Tongue (tissue), 2 donors: ENCODE results near the gene FAM151B. TPM values are rescaled to one million over a fixed set of nuclear protein-coding genes. Genes with fewer than 3 reads are reported as not detected.
"Not testable (repeated sequence)": the region's sequence is repeated elsewhere in the genome, so short reads cannot be mapped to it uniquely, and the experiment has no call there.

Experiments used
- DNase-seq: peaks from one replicate; pipeline ENCODE4 v3.0.0-alpha.2; 2015
- total RNA-seq: library from RNA; depleted of rRNA; stranded (reverse); fragments of >200 nt; gene quantifications from one replicate; pipeline ENCODE4 v1.2.3, GENCODE V29; 2014

FAM151B gene
- total RNA-seq, 1 donor from 2014 or later: 9.8 TPM

- no peak for DNase-seq
Measured at GRCh38 chr5:80504833-80505232, 16.9 kb downstream of the FAM151B start.

GRCh38 chr5:80507663-80508062, 19.8 kb downstream of the FAM151B start:
- no peak for DNase-seq

DNA sequence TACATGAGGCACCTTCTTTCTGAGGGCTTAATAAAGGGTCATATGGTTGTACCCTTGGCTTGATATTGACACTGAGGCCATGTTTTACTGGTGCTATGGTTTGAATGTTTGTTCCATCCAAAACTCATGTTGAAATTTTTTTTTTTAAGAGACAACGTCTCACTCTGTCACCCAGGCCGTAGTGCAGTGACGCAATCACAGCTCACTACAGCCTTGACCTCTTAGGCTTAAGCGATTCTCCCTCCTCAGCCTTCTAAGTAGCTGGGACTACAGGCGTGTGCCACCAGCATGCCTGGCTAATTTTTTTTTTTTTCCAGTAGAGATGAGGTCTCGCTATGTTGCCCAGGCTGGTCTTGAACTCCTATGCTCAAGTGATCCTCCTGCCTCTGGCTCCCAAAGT, 20.9 kb downstream of the FAM151B start:
- no peak for DNase-seq

GRCh38 chr5:80509362-80509761, 21.5 kb downstream of the FAM151B start:
- no peak for DNase-seq

DNA sequence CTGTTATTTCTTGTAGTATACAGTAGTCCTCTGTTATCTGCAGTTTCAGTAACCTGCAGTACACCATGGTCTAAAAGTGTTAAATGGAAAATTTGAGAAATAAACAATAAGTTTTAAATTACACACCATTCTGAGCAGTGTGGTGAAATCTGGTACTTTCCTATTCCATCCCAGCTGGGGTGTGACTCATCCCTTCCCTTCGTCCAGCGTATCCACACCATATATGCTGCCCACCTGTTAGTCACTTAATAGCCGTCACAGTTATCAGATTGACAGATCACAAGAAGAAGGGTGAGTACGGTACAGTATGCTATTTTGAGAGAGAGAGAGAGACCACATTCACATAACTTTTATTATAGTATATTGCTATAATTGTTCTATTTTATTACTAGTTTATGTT, 28.9 kb downstream of the FAM151B start:
- DNase-seq: peak; percentile 69

GRCh38 chr5:80540691-80541090, 52.8 kb downstream of the FAM151B start:
- DNase-seq: no peak

DNA sequence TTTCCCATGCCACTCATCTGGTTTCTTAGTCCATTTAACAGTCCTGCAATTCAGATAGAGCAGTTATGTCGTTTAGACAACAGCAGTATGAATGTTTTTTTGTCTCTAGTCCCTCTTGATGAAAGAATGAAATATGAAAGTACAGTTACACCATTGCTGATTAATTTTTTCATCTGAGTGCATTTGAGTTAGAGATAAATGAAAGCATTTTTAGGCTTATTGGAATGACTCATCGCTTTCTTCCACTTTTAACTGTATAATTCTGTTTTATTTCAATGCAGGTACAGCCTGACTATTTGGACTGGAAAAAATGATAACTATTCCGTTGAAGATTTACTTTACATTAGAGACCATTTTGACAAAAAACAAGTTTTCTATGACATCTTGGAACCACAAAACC, 53.5 kb downstream of the FAM151B start:
- no peak for DNase-seq

DNA sequence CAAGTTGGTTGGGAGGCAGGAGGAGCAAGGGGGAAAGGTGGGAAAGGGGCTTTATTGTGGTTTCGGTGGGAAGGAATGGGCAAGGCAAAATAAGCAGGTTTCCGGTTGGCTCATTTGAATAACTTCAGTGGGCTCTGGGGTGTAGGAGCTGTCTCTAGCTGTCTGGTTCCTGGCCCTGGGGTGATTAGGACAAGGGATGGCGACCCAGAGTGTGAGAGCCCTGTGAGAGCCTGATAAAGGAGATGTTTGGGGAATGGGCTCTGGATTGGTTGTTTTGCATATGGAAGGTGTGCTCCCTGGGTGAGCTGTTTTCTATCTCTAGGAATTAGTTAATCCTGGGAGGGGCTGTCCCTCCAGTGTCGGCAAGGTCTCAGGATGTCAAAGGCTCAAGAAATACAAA, 66.7 kb downstream of the FAM151B start:
- DNase-seq: no peak

GRCh38 chr5:80555099-80555498, 67.2 kb downstream of the FAM151B start:
- no peak for DNase-seq

GRCh38 chr5:80559244-80559643, 71.3 kb downstream of the FAM151B start:
- DNase-seq: no peak

- no peak for DNase-seq
Measured at GRCh38 chr5:80565330-80565729, 77.4 kb downstream of the FAM151B start.

DNA sequence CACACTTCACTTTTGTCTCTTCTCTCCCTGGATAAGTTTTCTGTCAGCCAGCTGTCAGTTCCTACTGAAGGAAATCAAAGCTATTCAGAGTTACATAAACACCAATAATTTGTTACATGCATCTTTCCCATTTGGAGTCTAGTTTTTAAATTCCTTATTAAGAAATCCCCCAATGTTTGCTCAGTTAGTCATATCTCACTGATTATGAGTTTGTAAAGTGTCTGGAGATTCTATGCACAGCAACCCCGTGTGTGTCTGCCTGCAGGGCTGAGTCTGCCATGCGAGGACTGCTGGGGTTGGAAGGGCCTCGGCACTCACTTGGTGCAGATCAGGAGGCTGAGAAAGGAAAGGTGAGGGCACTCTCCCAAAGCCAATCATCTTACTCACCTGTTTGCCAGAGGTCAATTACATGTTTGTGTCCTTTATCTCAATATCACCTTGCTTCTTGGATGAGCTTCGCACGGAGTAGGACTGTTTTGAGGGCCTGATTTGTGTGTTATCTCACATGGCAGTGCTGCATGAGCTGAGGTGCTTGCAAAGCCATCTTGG, 78.9 kb downstream of the FAM151B start:
- no peak for DNase-seq

DNA sequence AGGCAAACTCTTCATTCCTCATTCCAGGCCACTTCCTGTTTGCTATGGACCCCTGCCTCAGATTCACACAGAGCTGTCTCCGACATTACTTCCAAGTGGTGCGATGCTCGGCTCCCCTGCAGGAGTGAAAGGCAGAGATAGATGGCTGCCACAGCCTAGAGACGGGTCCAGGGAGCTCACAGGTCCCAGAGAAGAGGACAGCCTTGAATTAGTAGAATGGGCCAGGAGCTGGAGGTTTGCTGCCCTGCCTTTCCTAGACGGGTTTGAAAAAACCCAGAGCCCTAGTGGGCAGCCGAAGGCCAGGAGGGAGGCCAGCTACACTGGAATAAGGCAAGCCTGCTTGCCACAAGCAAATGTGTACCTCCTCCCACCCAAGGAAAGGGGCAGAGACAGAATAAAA, 80.4 kb downstream of the FAM151B start:
- no peak for DNase-seq

DNA sequence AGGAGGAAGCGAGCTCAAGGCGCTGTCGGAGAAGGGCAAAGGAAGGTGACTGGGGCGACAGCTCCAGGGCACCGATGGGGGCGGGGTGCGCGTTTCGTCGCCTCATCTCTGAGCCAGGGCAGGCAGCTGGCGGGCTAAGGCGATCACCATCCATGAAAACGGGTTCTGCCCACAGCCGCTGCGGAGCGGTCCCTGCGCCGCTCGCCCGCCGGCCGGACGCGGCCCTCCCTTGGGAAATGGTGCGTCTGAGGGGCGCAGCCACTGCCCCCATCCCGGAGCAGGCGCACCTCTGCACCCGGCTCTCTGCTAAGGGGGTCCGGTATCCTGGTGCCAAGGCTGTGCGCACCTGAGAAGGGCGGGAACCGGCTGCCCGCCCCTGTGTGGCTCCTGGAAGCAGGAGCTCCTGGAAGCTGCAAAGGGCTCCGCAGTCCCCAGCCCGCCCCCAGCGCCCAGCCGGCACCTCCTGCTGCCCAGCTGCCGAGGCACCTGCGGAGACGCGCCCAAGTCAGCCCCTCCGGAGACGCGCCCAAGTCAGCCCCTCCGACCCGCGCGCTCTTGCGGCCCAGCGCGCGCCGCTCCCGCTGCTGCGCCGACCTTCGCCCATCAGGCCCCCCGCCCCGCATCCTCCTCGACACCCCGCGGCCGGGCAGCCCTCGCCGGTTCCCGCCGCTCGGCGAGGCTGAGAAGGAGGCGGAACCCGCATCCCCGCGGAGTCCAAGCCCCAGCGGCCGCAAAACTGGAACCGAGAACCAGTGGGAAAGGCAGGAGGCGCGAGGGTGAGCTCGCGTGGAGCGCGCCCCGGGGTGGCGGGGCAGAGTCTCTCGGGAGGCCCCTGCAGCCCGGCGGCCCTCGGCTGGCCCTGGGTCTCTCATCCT, 81.4 kb downstream of the FAM151B start:
- DNase-seq: no peak

DNA sequence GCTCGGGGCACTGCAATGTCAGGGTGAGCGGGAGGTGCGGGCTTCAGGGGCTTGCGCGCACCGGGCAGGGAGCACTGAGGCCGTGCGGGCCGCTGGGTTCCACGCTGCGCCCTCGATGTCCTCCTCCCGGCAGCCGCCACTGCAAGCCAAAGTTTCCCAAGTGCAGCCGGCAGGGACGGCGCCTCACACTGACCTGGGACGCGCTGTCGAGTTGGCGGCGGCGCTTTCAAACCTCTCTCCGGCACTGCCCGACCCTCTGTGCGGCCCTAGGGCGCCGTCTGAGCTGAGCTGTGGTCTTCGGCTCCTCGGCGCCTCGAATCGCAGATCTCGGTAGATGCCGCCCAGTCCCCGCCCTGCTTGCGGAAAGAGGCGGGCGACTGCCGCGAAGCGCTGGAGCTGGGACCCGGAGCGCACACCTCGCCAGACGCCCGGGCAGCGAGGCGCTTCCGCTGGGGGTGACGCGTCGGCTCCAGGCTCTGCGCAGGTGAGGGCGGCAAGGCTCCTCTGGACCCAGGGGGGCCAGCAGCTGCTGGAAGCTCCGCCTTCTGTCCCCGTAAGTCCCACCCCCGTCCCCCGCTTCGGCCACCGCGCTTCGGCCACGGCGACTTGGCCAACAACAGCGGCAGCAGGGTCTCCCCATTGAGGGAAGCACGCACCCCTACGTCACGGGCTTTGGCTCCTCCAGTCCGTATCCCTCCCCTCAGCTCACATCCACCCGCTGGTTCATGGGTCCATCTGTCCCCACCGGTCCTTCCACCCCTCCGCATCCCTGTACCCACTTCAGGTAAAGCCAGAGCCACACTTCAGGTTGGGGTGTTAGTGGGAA, 82.3 kb downstream of the FAM151B start, which contains the start of gene ANKRD34B:
TSS of gene ANKRD34B (minus strand) at position 320 of the 826 bp plus-strand sequence. CDS start 10,261 bp downstream, outside the sequence.
- peak; percentile 25 for DNase-seq

- no peak for DNase-seq
Measured at GRCh38 chr5:80573062-80573461, 85.2 kb downstream of the FAM151B start.

DNA sequence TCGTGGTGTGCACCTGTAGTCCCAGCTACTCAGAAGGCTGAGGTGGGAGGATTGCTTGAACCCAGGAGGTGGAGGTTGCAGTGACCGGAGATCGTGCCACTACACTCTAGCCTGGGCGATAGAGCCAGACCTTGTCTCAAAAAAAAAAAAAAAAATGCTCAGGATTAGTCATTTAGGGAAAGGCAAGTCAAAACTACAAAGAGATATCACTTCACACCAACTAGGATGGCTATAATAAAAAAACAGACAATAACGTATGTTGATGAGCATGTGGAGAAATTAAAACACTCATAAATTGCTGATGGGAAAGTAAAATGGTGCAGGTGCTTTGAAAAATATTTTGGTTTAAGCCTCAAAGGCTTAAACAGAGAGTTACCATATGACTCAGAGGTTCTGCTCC, 88.5 kb downstream of the FAM151B start:
- no peak for DNase-seq

- DNase-seq: no peak
Measured at GRCh38 chr5:80577707-80578106, 89.8 kb downstream of the FAM151B start.

- DNase-seq: no peak
Measured at GRCh38 chr5:80579050-80579449, 91.2 kb downstream of the FAM151B start.

DNA sequence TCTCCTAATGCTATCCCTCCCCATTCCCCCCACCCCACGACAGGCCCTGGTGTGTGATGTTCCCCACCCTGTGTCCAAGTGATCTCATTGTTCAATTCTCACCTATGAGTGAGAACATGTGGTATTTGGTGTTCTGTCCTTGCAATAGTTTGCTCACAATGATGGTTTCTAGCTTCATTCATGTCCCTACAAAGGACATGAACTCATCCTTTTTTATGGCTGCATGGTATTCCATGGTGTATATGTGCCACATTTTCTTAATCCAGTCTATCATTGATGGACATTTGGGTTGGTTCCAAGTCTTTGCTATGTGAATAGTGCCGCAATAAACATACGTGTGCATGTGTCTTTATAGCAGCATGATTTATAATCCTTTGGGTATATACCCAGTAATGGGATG, 92.4 kb downstream of the FAM151B start:
- DNase-seq: not testable (repeated sequence)

DNA sequence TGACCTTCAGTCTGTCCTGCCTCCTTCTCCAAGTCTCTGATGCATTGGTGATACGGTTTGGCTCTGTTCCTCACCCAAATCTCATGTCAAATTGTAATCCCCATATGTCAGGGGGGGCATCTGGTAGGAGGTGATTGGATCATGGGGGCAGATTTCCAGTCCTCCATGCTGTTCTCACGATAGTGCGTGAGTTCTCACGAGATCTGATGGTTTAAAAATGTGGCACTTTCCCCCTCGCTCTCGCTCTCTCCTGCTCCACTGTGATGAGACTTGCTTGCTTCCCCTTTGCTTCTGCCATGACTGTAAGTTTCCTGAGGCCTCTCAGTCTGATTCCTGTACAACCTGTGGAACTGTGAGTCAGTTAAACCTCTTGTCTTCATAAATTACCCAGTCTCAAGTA, 96.9 kb downstream of the FAM151B start:
- no peak for DNase-seq

DNA sequence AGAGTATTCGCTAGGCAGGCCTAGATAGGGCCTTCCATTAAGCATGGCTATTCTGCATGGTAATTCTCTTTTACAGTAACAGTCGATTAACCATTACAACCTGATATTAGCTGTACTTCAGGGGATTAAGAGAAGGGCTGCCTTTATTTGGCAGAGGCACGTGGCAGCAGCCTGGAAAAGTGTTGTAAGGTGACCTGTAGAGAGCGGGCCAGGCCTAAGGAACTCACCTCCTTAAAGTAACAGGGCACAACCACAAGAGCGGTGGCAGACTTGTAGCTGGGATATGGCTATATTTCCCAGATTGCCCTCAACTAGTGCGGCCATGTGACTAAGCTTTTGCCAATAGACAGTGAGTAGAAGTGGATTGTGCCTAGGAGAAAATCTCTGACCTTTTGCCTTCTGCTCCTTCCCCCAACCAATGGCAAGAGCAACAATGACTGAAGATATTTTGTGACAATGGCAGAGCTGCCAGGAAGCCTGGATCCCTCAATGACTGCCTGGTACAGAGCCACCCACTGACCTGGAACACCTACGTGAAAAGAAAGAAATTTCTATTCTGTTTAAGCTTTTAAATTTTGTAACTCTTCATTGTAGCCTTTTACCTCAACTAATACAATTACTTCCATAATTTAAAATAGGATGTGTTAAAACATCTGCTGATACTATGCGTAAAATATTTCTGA, 101.1 kb downstream of the FAM151B start:
- DNase-seq: no peak
